ENCODE results near the gene NOS1AP.

NOS1AP gene

GRCh38 chr1:162396201-162396906 is 326.9 kb downstream of the NOS1AP start:
- TF ChIP-seq POLR2AphosphoS5 (IDR thresholded peaks at IDR 0.05; ENCODE audit: low read depth, low read length), result no peak
- no peak for TF ChIP-seq FOXP2 (optimal IDR thresholded peaks at IDR 0.05; ENCODE audit: borderline replicate concordance, extremely low read depth, extremely low read length, insufficient read depth)
- TF ChIP-seq REST (IDR thresholded peaks at IDR 0.05; ENCODE audit: insufficient read depth in 1 of 2, low read depth in 2 of 2, low read length in 2 of 2), result no peak
- TF ChIP-seq TAF1 (IDR thresholded peaks at IDR 0.05; ENCODE audit: borderline replicate concordance, insufficient read depth, low read length), result no peak

GRCh38 chr1:162397039-162397448 is 327.6 kb downstream of the NOS1AP start:
- TF ChIP-seq POLR2AphosphoS5 (IDR thresholded peaks at IDR 0.05; ENCODE audit: low read depth, low read length), result no peak
- no peak for TF ChIP-seq TAF1 (IDR thresholded peaks at IDR 0.05; ENCODE audit: borderline replicate concordance, insufficient read depth, low read length)
- TF ChIP-seq REST (IDR thresholded peaks at IDR 0.05; ENCODE audit: insufficient read depth in 1 of 2, low read depth in 2 of 2, low read length in 2 of 2), result no peak
- no peak for TF ChIP-seq FOXP2 (optimal IDR thresholded peaks at IDR 0.05; ENCODE audit: borderline replicate concordance, extremely low read depth, extremely low read length, insufficient read depth)
- no peak for TF ChIP-seq SIN3A (IDR thresholded peaks at IDR 0.05; ENCODE audit: borderline replicate concordance, insufficient read depth, low read length)

GRCh38 chr1:162397943-162398560 is 328.6 kb downstream of the NOS1AP start:
- TF ChIP-seq FOXP2 (optimal IDR thresholded peaks at IDR 0.05; ENCODE audit: borderline replicate concordance, extremely low read depth, extremely low read length, insufficient read depth), result no peak

- no peak for TF ChIP-seq FOXP2 (optimal IDR thresholded peaks at IDR 0.05; ENCODE audit: borderline replicate concordance, extremely low read depth, extremely low read length, insufficient read depth)
- TF ChIP-seq REST (IDR thresholded peaks at IDR 0.05; ENCODE audit: insufficient read depth in 1 of 2, low read depth in 2 of 2, low read length in 2 of 2), result no peak
- no peak for TF ChIP-seq TAF1 (IDR thresholded peaks at IDR 0.05; ENCODE audit: borderline replicate concordance, insufficient read depth, low read length)
- no peak for TF ChIP-seq POLR2AphosphoS5 (IDR thresholded peaks at IDR 0.05; ENCODE audit: low read depth, low read length)
Observed at GRCh38 chr1:162398999-162399580, 329.6 kb downstream of the NOS1AP start.

- TF ChIP-seq SIN3A (IDR thresholded peaks at IDR 0.05; ENCODE audit: borderline replicate concordance, insufficient read depth, low read length), result no peak
Observed at GRCh38 chr1:162400790-162401355, 331.4 kb downstream of the NOS1AP start.

- TF ChIP-seq POLR2AphosphoS5 (IDR thresholded peaks at IDR 0.05; ENCODE audit: low read depth, low read length) (no peak), FOXP2 (optimal IDR thresholded peaks at IDR 0.05; ENCODE audit: borderline replicate concordance, extremely low read depth, extremely low read length, insufficient read depth) (no peak), TAF1 (IDR thresholded peaks at IDR 0.05; ENCODE audit: borderline replicate concordance, insufficient read depth, low read length) (no peak), REST (IDR thresholded peaks at IDR 0.05; ENCODE audit: insufficient read depth in 1 of 2, low read depth in 2 of 2, low read length in 2 of 2) (no peak), SIN3A (IDR thresholded peaks at IDR 0.05; ENCODE audit: borderline replicate concordance, insufficient read depth, low read length) (no peak)
Observed at GRCh38 chr1:162404550-162405160, 335.2 kb downstream of the NOS1AP start.

Data from PFSK-1 (cell line).